Right ventricle myocardium inferior (tissue), 1 donor: ENCODE results near the gene LPXN. TPM values are rescaled to one million over a fixed set of nuclear protein-coding genes. Genes with fewer than 3 reads are reported as not detected.

Source experiments
- ATAC-seq: fragments of 200-7000 bp; cut with Tn5 transposase; one replicate; pipeline ENCODE4 v1.9.1; 2020; ENCODE audit warnings: mild to moderate bottlenecking, moderate library complexity
- DNase-seq: peaks from one replicate; pipeline ENCODE4 v3.0.0; 2021; ENCODE audit errors: missing footprints
- intact Hi-C: fragments of 100-400 bp; cut with DNase I; formaldehyde crosslinking; loops from one replicate; pipeline ENCODE4 v1.11.0; 2022
- total RNA-seq: library from RNA; stranded (reverse); fragmentation: NEBNext Ultra II Directional; extraction: Animal tissue kit (Norgen Biotek cat#: 25700); gene quantifications from one replicate; pipeline ENCODE4 v1.2.1, GENCODE V29; 2021
- donor health status: DM: no; HTN: yes; CAD: no; lungs with severe emphysema.

LPXN gene
- total RNA-seq, 1 donor from 2014 or later, result 3.9 TPM

DNA sequence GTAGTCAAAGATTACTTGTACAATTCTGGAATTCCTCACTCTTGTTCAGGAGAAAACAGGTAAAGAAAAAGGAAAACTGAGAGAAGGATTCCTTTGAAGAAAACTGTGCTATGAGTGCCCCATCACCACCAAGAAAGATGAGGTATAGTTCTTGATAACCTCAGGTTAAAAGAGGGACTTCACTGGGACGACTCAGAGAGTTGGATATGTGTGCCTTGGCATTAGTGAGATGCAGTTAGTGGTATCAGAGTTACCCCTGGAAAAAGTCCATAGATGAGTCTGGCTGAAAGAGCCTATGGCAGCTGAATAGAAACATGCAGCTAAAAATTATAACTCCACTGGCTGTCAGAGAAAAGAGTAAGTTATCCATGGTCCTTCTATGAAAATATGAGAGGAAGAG, 28.8 kb downstream of the LPXN start:
- ATAC-seq, result no peak
- intact Hi-C loops, result no loop called here
- no peak for DNase-seq

DNA sequence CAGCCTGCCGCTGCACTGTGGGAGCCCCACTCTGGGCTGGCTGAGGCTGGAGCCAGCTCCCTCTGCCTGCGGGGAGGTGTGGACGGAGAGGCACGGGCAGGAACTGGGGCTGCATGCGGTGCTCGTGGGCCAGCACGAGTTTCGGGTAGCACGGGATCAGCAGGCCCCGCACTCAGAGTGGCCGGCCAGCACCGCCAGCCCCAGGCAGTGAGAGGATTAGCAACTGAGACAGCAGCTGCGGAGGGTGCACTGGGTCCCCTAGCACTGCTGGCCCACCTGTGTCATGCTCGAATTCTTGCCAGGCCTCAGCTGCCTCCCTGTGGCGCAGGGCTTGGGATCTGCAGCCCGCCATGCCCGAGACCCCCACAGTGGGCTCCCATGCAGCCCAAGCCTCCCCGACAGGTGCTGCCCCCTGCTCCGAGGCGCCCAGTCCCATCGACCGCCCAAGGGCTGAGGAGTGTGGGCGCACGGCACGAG, 43.8 kb downstream of the LPXN start:
- DNase-seq (no peak), ATAC-seq (no peak)
- intact Hi-C loops, result no loop called here

DNA sequence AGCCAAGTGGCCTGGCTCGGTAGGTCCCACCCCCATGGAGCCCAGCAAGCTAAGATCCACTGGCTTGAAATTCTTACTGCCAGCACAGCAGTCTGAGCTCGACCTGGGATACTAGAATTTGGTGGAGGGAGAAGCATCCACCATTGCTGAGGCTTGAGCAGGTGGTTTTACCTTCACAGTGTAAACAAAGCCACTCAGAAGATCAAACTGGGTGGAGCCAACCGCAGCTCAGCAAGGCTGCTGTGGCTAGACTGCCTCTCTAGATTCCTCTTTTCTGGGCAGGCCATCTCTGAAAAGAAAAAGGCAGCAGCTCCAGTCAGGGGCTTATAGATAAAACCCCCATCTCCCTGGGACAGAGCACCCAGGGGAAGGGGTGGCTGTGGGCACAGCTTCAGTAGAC, 45.4 kb downstream of the LPXN start:
- DNase-seq (no peak), ATAC-seq (no peak)
- intact Hi-C loops, result no loop called here

GRCh38 chr11:58527429-58527828, 48.2 kb downstream of the LPXN start:
- no peak for DNase-seq
- no peak for ATAC-seq
- intact Hi-C loops, result loop anchor here (10.0 kb wide), 1 partner anchor 1183 kb away; no protein-coding TSS in a partner anchor

- DNase-seq (no peak), ATAC-seq (no peak)
- intact Hi-C loops, result loop anchor here (10.0 kb wide), 1 partner anchor 1182 kb away; no protein-coding TSS in a partner anchor
Measured at GRCh38 chr11:58526721-58527120, 48.9 kb downstream of the LPXN start.

- intact Hi-C loops, result loop anchor here (10.0 kb wide), 1 partner anchor 1180 kb away; no protein-coding TSS in a partner anchor
- no peak for ATAC-seq
- no peak for DNase-seq
Measured at GRCh38 chr11:58525037-58525614, 50.5 kb downstream of the LPXN start.

DNA sequence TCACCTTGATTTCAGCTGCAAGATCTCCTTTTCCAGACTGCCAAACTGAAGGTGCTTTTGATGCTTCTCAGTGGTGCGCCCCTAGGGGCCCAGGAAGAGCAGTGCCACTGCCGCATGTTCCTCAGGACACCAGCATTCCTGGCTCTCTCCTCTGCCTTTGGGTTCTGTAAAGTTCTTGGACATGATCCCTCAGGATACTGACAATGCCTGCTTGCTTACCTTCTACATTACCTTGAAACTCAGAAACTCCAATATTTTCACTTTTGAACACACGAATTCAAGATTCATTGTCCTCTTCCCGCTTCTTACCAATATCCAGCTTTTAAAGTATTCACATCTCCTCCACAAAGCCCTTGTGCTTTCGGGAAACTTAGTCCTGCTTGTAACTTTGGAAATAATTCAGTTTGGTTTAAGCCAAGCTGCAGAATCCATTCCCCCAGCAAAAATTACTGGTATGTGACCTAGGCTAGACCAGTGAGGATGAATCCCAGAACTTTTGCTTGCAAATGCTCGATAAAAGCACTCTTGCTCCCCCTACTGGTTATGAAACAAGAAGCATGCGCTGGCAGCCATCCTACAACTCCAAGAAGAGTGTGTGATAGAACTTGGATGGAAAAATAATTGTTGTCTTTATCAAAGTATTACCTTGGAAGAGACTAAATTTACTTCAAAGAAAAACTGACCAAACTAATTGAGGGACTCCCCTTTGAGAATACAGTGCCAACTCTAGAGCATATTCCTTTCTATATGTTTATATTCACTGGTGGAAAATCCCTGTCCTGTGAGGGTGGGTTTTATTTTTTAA, 51.2 kb downstream of the LPXN start:
- intact Hi-C loops, result loop anchor here (10.0 kb wide), 1 partner anchor 1180 kb away; no protein-coding TSS in a partner anchor
- peak; percentile 75 for ATAC-seq
- DNase-seq, result no peak

- intact Hi-C loops, result loop anchor here (10.0 kb wide), 2 partner anchors 769 to 1059 kb away; partner anchors contain the start of gene SELENOH
- no peak for ATAC-seq
- DNase-seq, result no peak
Measured at GRCh38 chr11:58513747-58514367, 61.8 kb downstream of the LPXN start.

DNA sequence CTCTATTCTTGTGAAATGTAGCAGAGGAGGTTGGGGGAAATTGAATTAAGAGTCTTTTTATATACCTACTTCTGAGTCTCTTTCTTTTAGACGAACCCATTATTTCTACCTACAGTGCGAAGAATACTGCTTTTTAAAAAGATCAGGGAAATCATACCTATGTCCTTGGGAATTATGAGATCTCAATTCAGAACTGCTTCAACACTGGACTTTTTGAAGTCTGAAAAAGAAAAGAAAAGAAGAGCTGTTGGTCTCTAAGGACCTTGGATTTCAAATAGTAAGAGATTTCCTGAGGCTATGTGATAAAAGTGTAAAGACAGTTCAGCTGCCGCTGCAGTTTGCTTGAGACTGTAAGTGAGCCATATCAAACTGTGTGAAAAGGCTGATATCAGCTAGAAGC, 64.0 kb downstream of the LPXN start:
- intact Hi-C loops, result loop anchor here (10.0 kb wide), 2 partner anchors 767 to 1057 kb away; partner anchors contain the start of gene SELENOH
- ATAC-seq (no peak), DNase-seq (no peak)

DNA sequence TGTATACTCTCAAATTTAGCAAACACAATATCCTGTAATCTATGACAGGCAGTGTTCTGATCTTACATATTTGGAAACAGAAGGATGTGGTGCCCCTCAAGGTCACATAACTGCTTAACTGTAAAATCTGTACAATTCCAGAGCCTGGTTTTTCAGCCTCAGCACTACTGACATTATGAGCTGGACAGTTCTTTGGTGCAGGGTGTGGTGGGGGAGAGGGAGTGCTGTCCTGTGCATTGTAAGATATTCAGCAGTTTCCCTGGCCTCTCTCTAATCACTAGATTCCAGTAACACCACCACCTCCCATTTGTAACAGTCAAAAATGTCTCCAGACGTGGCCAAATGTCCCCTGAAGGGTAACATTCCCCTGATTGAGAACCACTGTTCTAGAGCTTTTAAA, 65.9 kb downstream of the LPXN start:
- DNase-seq (no peak), ATAC-seq (no peak)
- intact Hi-C loops, result loop anchor here (10.0 kb wide), 2 partner anchors 765 to 1055 kb away; partner anchors contain the start of gene SELENOH

GRCh38 chr11:58508814-58509213, 66.8 kb downstream of the LPXN start:
- DNase-seq (no peak), ATAC-seq (no peak)
- intact Hi-C loops, result no loop called here

- intact Hi-C loops, result no loop called here
- ATAC-seq, result no peak
Measured at GRCh38 chr11:58508005-58508404, 67.7 kb downstream of the LPXN start, which contains the start of gene OR5B21. Gene OR5B21, minus strand, starts transcription at chr11:58508105. Its CDS starts 0 bp downstream, at chr11:58508105.

GRCh38 chr11:58507355-58507754, 68.3 kb downstream of the LPXN start:
- DNase-seq, result no peak
- ATAC-seq, result no peak
- intact Hi-C loops, result no loop called here

More at GRCh38 chr11:58508005-58508404, 67.7 kb downstream of the LPXN start, which contains the start of gene OR5B21:
- DNase-seq, result no peak

GRCh38 chr11:58506935-58507334, 68.7 kb downstream of the LPXN start:
- intact Hi-C loops, result no loop called here
- DNase-seq, result no peak

DNA sequence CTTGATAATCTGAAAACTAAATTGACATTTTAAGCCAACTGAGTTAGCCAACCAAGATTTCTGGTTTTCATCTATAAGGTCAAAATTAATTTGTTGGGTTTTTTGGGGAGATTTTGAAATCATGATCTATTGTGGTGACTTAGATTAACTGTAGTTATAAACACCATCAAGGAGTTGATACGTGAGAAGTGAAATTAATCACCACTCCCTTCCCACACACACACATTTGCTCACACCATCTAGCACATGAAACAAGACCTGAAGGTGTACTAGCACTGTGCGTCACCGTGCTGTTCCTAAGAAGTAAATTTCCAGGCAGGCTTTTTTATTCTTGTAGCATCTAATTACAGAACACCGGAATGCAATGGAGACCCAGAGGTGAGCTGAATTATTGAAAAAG, 69.8 kb downstream of the LPXN start:
- ATAC-seq (no peak), DNase-seq (no peak)
- intact Hi-C loops, result no loop called here

More at GRCh38 chr11:58506935-58507334, 68.7 kb downstream of the LPXN start:
- no peak for ATAC-seq

DNA sequence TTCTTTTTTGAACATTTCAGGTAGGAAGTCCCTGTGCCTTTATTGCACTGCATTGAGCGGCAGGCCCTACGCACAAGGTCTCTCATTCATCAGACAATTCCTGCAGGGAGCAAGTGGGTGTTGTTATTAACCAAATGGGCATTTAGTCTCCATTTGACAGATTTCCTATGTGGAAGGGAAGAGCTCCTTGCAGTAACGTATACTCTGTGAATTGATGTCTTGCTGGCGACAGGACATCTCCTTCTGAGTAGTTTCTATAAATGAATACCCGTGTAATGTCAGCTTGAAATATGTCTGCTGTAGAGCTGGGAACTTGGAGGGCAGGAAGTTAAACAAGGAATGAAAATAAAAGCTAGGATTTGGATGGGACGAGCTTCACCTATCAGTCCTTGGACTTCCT, 71.4 kb downstream of the LPXN start:
- DNase-seq, result no peak
- ATAC-seq, result no peak

GRCh38 chr11:58503361-58503856, 72.2 kb downstream of the LPXN start:
- ATAC-seq (no peak), DNase-seq (no peak)
- intact Hi-C loops, result no loop called here

More for the DNA sequence above, 71.4 kb downstream of the LPXN start:
- intact Hi-C loops, result no loop called here

DNA sequence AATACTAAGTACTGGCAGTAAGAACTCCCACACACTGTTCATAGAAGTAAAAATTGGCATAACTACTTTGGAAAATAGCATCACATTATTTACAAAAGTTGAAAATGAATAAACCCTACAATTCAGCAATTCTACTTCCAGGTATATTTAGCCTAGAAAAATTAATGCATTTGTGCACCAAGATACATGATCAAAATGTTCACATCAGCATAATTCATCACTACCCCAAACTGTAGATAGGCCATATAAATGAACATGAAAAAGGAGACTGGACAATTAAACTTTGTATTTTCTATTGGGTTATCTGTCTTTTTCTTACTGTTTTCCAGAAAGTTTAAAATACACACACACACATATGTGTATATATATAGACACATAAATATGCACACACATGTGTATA, 73.7 kb downstream of the LPXN start:
- no peak for ATAC-seq
- intact Hi-C loops, result no loop called here
- DNase-seq, result no peak

- intact Hi-C loops, result no loop called here
- no peak for ATAC-seq
Measured at GRCh38 chr11:58498464-58498863, 77.2 kb downstream of the LPXN start.

More at GRCh38 chr11:58498464-58498863, 77.2 kb downstream of the LPXN start:
- DNase-seq, result no peak
